ENCODE data around the gene SLC38A9.

GRCh38 chr5:55636177-55636576 is 75.9 kb downstream of the SLC38A9 start:
- TF ChIP-seq YY1 (IDR thresholded peaks at IDR 0.05; ENCODE audit: insufficient read depth, insufficient read length): no peak
- TF ChIP-seq ZNF274 (IDR thresholded peaks at IDR 0.05; ENCODE audit: low read depth, low read length): no peak

Data from NT2/D1 (cell line).